Erythroblast (primary cell): Measurements from ENCODE around the gene MRPS35.

Source experiments
- GATA1 ChIP-seq: IDR thresholded peaks from 2 replicates; pipeline ENCODE4 v1.6.1; 2011; ENCODE audit warnings: low read depth, mild to moderate bottlenecking, control low read depth, low read length, moderate library complexity
- POLR2A ChIP-seq: IDR thresholded peaks from 2 replicates; pipeline ENCODE4 v1.6.1; 2011; ENCODE audit warnings: mild to moderate bottlenecking, low read length

DNA sequence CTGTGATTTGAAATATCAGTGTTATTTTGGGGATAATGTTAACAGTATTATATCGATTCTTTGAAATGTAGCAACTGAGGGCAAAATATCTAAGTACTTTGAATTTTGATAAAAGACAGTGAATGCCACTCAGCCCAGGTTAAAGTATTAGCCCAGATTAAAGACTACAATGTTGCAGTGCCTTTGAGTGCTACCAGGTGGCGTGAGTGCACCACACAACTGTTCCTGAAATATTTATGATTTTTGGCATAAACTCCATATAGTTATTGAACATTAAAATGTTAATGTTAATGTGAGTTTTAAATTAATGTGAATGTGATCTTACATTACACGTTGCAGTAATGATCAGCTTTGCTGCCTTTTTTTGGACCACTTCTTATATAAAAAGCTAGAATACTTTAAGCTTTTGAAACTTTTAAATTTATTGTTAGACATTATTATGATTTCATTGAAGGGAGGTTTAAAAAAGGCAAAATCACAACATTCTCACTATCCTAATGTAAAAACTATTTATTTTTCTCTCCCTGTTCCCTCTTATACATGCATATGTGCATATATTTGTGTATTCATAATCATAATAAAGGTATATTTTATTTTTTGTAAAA, 22.5 kb downstream of the MRPS35 start:
- no peak for TF ChIP-seq POLR2A
- no peak for TF ChIP-seq GATA1
